Ascending aorta (tissue), 2 donors: ENCODE data around the gene XYLT1. TPM values are rescaled to one million over a fixed set of nuclear protein-coding genes. Genes with fewer than 3 reads are reported as not detected.

Experiments
- DNase-seq, 2 donors: peaks; one replicate each; pipeline ENCODE4 v3.0.0-alpha.2; 2019; ENCODE audit warnings: low spot score in 2 of 2
- H3K27ac ChIP-seq, 2 donors: fragments of 200-600 bp; sonication (generic); one replicate each; pipeline ENCODE4 v1.5.1; 2016 to 2017; ENCODE audit warnings: mild to moderate bottlenecking in 1 of 2
- H3K27me3 ChIP-seq: fragments of 200-600 bp; sonication (generic); one replicate; pipeline ENCODE4 v1.5.1; 2017
- H3K36me3 ChIP-seq, 2 donors: fragments of 200-600 bp; sonication (generic); one replicate each; pipeline ENCODE4 v1.5.1; 2016
- H3K4me1 ChIP-seq, 2 donors: fragments of 200-600 bp; sonication (generic); one replicate each; pipeline ENCODE4 v1.5.1; 2016 to 2017; ENCODE audit warnings: mild to moderate bottlenecking in 1 of 2
- H3K4me3 ChIP-seq, 2 donors: fragments of 200-600 bp; sonication (generic); one replicate each; pipeline ENCODE4 v1.5.1; 2016 to 2017; ENCODE audit warnings: mild to moderate bottlenecking in 1 of 2
- H3K9me3 ChIP-seq, 2 donors: fragments of 200-600 bp; sonication (generic); one replicate each; pipeline ENCODE4 v1.5.1; 2016
- CTCF ChIP-seq, 3 experiments: fragments of 200-600 bp in 2 of 3; fragments of 450-650 bp in 1 of 3; sonication (generic) in 2 of 3; IDR thresholded peaks; one replicate each; pipeline ENCODE4 v1.5.1; 2016 to 2019; ENCODE audit warnings: antibody characterized with exemption in 3 of 3, mild to moderate bottlenecking in 1 of 3, moderate library complexity in 1 of 3
- intact Hi-C: fragments of 100-400 bp; cut with DNase I; formaldehyde crosslinking; loops from one replicate; pipeline ENCODE4 v1.15.1; 2023
- total RNA-seq: library from RNA; depleted of rRNA; stranded (reverse); fragments of >200 nt; gene quantifications from one replicate; pipeline ENCODE4 v1.1.0, GENCODE V29; 2016

Gene XYLT1
- 6.7 TPM for total RNA-seq

- TF ChIP-seq CTCF (IDR thresholded peaks at IDR 0.05) = no peak
- H3K27me3 ChIP-seq = no peaks in the 10 kb centered on the region
- peak; percentile 83 to 97 for DNase-seq
- H3K36me3 ChIP-seq = no peaks in the 10 kb centered on the region
- H3K4me3 ChIP-seq = peak within 1 kb of the TSS; percentile 76 to 92
- no peaks in the 10 kb centered on the region for H3K9me3 ChIP-seq
- intact Hi-C loops = loop anchor here (2.0 kb wide), 2 partner anchors 66 to 140 kb away; no protein-coding TSS in a partner anchor
- H3K4me1 ChIP-seq = peaks cover 2 to 18% of the 10 kb centered on the region in 2 donors
- peak within 1 kb of the TSS; percentile 98 to 99 for H3K27ac ChIP-seq
Measured at GRCh38 chr16:17470908-17471718, at the start of gene XYLT1. Gene XYLT1, minus strand, starts transcription at chr16:17470960. Its CDS starts 164 bp downstream, at chr16:17470796.

DNA sequence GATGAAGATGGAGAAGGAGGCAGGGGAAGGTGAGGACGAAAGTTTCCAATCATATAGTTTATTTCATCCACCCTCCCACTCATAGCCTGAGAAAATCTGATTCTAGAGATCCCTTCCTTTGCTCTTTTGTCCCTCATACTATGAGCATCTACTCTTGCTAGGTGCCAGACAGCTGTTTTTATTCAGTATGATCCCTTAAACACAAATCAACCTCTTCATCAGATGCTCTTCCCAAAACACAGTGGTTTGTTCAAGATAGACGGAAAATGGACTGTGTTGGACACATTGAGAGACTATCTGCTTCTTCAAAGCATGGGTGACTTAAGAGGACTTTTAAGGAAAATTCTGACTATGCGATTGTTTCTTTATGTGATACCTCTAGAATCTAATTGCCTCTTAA lies 49.4 kb upstream of the XYLT1 start:
- Histone ChIP-seq H3K36me3 (no peaks in the 10 kb centered on the region), H3K27ac (no peak overlapping the region), H3K4me1 (no peaks in the 10 kb centered on the region), H3K9me3 (no peaks in the 10 kb centered on the region), H3K27me3 (no peaks in the 10 kb centered on the region), H3K4me3 (no peak overlapping the region)
- TF ChIP-seq CTCF (IDR thresholded peaks at IDR 0.05) = no peak
- DNase-seq = no peak
- intact Hi-C loops = no loop called here

GRCh38 chr16:17519101-17519955 lies 48.6 kb upstream of the XYLT1 start:
- no peak for TF ChIP-seq CTCF (IDR thresholded peaks at IDR 0.05)
- intact Hi-C loops = no loop called here

DNA sequence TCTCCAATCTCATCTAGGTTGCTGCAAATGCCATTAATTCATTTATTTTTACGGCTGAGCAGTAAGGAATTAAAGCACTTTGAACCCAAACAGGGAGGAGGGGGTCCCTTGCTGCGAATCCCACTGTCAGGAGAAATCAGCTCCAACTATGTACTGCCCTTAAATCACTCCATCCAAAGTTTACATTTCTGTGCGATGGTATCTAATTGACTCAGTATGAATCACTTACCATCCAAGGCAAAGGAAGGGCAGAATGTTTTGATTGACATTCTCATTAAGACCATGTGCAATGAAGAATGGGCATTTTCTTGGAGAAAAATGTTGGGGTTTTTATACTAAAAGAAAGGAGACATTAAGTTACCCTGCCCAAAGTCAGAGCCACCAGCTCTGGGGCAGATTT lies 47.7 kb upstream of the XYLT1 start:
- no peaks in the 10 kb centered on the region for H3K36me3 ChIP-seq
- no peaks in the 10 kb centered on the region for H3K4me1 ChIP-seq
- no peaks in the 10 kb centered on the region for H3K9me3 ChIP-seq
- H3K27ac ChIP-seq = no peak overlapping the region
- no peak for DNase-seq
- intact Hi-C loops = no loop called here
- TF ChIP-seq CTCF (IDR thresholded peaks at IDR 0.05) = no peak
- no peaks in the 10 kb centered on the region for H3K27me3 ChIP-seq
- H3K4me3 ChIP-seq = no peak overlapping the region

More at GRCh38 chr16:17519101-17519955, 48.6 kb upstream of the XYLT1 start:
- H3K9me3 ChIP-seq = no peaks in the 10 kb centered on the region
- H3K4me1 ChIP-seq = no peaks in the 10 kb centered on the region
- H3K27me3 ChIP-seq = no peaks in the 10 kb centered on the region
- H3K36me3 ChIP-seq = no peaks in the 10 kb centered on the region
- DNase-seq = no peak
- H3K27ac ChIP-seq = no peak overlapping the region
- H3K4me3 ChIP-seq = no peak overlapping the region

DNA sequence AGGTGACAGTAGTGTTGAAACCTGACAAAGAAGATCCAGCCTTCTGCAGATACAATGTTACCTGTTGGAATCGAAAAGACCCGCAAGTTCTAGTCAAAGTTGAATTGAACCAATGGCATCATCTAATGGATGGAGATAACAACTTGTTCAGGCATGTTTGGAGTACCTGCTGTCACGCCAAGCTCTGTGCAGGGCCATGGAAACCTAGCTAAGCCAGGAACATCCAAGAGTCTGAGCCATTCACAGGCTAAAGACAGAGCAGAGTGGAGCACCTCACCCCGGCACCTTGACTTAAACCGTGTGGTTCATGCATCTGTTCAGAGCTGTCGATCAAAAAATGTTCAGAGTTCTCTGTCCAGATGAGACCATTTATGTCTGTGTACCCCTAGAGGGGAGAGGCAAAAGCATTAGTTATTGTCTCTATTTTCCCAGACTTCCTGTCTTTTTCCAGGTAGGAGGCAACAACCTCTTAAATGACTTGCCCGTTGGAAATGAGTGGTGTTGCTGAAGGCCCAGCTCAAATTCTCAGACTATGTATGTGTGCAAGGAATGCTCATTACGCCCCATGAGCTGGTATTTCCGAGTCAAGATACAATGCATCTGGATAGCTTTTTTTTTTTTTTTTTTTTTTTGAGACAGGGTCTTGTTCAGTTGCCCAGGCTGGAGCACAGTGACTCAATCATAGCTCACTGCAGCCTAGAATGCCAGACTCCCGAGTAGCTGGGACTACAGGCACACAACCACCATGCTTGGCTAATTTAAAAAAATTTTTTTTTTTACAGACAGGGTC lies 44.9 kb upstream of the XYLT1 start:
- H3K4me3 ChIP-seq = no peak overlapping the region
- no peak for TF ChIP-seq CTCF (IDR thresholded peaks at IDR 0.05)
- H3K4me1 ChIP-seq = no peaks in the 10 kb centered on the region
- no peaks in the 10 kb centered on the region for H3K36me3 ChIP-seq
- intact Hi-C loops = no loop called here
- no peak overlapping the region for H3K27ac ChIP-seq
- no peaks in the 10 kb centered on the region for H3K27me3 ChIP-seq
- DNase-seq = no peak
- H3K9me3 ChIP-seq = no peaks in the 10 kb centered on the region
